ENCODE results near the gene SEMA4B. TPM values are rescaled to one million over a fixed set of nuclear protein-coding genes. Genes with fewer than 3 reads are reported as not detected.

Gene SEMA4B
- total and polyA plus RNA-seq, 9 donors: 2.1 to 9.6 (median 7.0) TPM

DNA sequence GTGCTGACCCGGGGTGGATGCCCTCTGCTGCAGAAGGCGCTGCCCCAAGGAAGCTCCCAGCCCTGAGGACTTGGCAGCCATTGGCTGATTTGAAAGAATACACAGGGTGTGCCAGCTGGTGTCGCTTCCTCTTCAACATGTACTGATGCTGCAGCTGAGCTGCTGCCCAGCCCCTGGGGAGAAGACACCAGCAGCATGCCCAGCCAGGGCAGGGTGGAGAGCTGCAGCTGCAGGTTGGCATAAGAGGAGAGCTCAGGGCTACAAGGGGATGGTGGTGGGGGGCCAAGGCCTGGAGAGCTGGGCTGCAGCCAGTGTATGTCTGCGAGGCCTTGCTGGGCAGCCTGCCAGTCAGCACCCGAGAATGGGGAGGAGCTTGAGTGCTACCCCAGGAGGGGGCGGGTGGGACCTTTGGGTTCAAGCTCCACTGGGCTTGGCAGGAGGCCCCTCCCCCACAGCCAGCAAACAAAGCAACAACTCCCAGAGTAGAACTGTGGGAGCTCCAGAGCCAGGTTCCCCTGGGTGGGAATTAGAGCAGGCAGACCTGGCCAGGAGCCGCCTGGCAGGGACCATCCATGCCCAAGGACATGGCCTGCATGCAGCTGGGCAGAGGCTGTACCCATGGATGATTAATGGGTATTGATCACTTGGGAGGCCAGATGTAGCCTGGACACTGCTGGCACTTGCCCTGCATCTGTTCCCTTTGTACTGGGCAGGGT, 9.2 kb upstream of the SEMA4B start:
- peak; percentile 81 for DNase-seq
- Histone ChIP-seq H3K4me3 (ENCODE audit: low read length) (no peak overlapping the region), H3K27ac (ENCODE audit: low read length) (peak overlapping the region; percentile 67), H3K9me3 (replicated peaks; ENCODE audit: control insufficient read depth, low read depth, low read length) (no peaks in the 10 kb centered on the region), H3K27me3 (ENCODE audit: control insufficient read depth, insufficient read depth, low read length) (no peaks in the 10 kb centered on the region), H3K4me1 (ENCODE audit: control insufficient read depth, insufficient read depth, low read length) (peaks cover 23% of the 10 kb centered on the region), H3K36me3 (ENCODE audit: control insufficient read depth, insufficient read depth, low read length) (no peaks in the 10 kb centered on the region)
- 46% methylated on average over 5 of the region's 7 CpGs for WGBS (ENCODE audit: insufficient coverage)

GRCh38 chr15:90192961-90193786, 8.0 kb upstream of the SEMA4B start:
- Histone ChIP-seq H3K4me3 (ENCODE audit: low read length) (no peak overlapping the region), H3K4me1 (ENCODE audit: control insufficient read depth, insufficient read depth, low read length) (peaks cover 23% of the 10 kb centered on the region), H3K27ac (ENCODE audit: low read length) (peak overlapping the region; percentile 67), H3K27me3 (ENCODE audit: control insufficient read depth, insufficient read depth, low read length) (no peaks in the 10 kb centered on the region), H3K36me3 (ENCODE audit: control insufficient read depth, insufficient read depth, low read length) (no peaks in the 10 kb centered on the region), H3K9me3 (replicated peaks; ENCODE audit: control insufficient read depth, low read depth, low read length) (no peaks in the 10 kb centered on the region)
- DNase-seq: no peak
- WGBS (ENCODE audit: insufficient coverage): 62% methylated on average over 14 of the region's 16 CpGs

DNA sequence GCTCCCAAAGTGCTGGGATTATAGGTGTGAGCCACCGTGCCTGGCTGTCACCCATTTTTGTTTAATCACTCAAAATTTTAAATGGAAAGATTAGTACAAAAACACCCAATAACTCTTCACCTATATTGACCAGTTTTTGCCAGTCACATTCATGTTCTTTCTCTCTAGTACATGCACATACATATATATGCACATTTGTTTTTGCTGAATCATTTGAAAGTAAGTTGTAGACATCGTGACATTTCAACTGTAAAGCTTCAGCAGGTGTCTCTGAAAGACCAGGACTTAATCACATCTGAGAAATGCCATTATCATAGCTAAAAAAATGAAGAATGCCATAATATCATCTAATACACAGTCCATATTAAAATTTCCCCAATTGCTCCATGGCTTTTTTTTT, 6.5 kb upstream of the SEMA4B start:
- no peaks in the 10 kb centered on the region for H3K36me3 ChIP-seq (ENCODE audit: control insufficient read depth, insufficient read depth, low read length)
- H3K27ac ChIP-seq (ENCODE audit: low read length): no peak overlapping the region
- no peak for DNase-seq
- no peak overlapping the region for H3K4me3 ChIP-seq (ENCODE audit: low read length)
- no CpG with 5 or more reads among the region's 2 CpGs for WGBS (ENCODE audit: insufficient coverage)
- H3K27me3 ChIP-seq (ENCODE audit: control insufficient read depth, insufficient read depth, low read length): no peaks in the 10 kb centered on the region
- no peaks in the 10 kb centered on the region for H3K9me3 ChIP-seq (replicated peaks; ENCODE audit: control insufficient read depth, low read depth, low read length)
- H3K4me1 ChIP-seq (ENCODE audit: control insufficient read depth, insufficient read depth, low read length): peaks cover 23% of the 10 kb centered on the region

DNA sequence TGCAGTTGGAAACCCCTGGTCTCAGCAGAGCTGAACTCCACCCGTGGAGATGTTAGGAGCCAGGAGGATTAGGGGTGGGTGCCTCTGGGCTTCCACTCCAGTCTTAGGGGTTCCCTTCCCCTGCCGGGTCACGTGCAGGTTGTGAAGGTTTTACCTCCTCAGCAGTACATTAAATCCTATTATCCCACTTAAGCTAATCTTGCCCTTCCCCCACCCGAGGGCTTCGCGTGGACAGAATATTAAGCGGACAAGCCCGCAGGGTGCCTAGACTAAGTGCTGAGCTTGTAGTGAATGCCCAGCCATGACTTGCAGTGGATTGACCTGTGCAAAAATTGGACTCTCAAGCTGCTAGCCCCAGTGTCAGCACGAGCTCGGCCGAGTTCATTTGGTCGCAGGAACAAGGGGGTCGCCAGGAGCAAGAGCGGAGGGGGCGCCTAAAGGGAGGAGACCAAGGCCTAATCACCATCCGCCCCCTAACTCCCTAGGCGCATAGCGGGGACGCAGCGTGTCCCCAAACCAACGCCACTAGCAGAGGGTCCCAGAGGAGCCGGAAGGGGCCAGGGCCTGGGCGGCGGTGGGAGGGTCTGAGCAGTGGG, 498 bp upstream of the SEMA4B start:
- no peak for DNase-seq
- Histone ChIP-seq H3K27me3 (ENCODE audit: control insufficient read depth, insufficient read depth, low read length) (peaks cover 5% of the 10 kb centered on the region), H3K9me3 (replicated peaks; ENCODE audit: control insufficient read depth, low read depth, low read length) (no peaks in the 10 kb centered on the region), H3K4me1 (ENCODE audit: control insufficient read depth, insufficient read depth, low read length) (peaks cover 24% of the 10 kb centered on the region), H3K27ac (ENCODE audit: low read length) (no peak overlapping the region), H3K4me3 (ENCODE audit: low read length) (peak overlapping the region; percentile 68), H3K36me3 (ENCODE audit: control insufficient read depth, insufficient read depth, low read length) (no peaks in the 10 kb centered on the region)
- 4% methylated on average over 17 of the region's 24 CpGs for WGBS (ENCODE audit: insufficient coverage)

DNA sequence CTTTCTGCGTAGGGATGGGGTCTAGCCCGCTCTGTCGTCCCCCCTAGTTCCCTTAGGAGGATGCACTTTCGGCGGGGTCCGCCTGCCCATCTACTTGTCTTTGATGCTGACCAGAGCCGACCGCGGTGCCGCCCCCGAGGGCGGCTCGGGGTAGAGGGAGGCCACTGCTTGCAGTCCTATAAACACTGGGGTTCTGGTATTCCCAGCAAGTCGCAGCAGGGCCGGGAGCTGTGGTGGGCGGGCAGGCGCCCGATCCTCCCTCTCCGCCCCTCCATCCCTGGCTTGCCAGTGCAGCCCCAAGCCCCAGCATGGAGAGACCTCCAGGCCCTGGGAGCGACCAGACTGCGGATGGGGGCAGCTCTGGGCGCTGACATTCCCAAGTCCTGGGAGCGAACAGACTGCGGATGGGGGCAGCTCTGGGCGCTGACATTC, 830 bp downstream of the SEMA4B start:
- Histone ChIP-seq H3K36me3 (ENCODE audit: control insufficient read depth, insufficient read depth, low read length) (no peaks in the 10 kb centered on the region), H3K4me1 (ENCODE audit: control insufficient read depth, insufficient read depth, low read length) (peaks cover 24% of the 10 kb centered on the region), H3K27me3 (ENCODE audit: control insufficient read depth, insufficient read depth, low read length) (peaks cover 5% of the 10 kb centered on the region), H3K27ac (ENCODE audit: low read length) (no peak overlapping the region), H3K4me3 (ENCODE audit: low read length) (peak overlapping the region; percentile 68), H3K9me3 (replicated peaks; ENCODE audit: control insufficient read depth, low read depth, low read length) (no peaks in the 10 kb centered on the region)
- DNase-seq: no peak
- WGBS (ENCODE audit: insufficient coverage): 4% methylated on average over 25 of the region's 25 CpGs

GRCh38 chr15:90202929-90203328, 1.8 kb downstream of the SEMA4B start:
- Histone ChIP-seq H3K4me3 (ENCODE audit: low read length) (no peak overlapping the region), H3K4me1 (ENCODE audit: control insufficient read depth, insufficient read depth, low read length) (peaks cover 24% of the 10 kb centered on the region)
- 80% methylated on average over 2 of the region's 4 CpGs for WGBS (ENCODE audit: insufficient coverage)

DNA sequence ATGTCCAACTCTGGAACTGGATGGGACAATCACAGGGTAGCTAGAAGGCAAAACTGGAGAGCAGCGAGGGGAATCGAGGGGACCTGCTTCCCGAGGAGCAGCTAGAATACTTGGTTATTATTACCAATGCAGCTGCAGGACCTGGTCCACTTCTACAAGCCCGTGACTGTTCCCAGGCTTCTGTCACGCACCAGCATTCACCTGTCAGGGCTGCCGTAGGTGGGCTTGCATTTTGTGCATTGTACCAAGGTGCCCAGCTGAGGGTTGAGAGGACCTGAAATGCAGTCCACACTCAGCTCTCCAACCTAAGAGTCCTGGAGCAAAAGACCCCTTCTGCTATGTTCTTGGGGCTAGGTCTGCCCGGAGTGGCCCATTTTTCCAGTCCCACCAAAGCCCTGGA, 2.3 kb downstream of the SEMA4B start:
- DNase-seq: no peak
- no peak overlapping the region for H3K4me3 ChIP-seq (ENCODE audit: low read length)
- peaks cover 24% of the 10 kb centered on the region for H3K4me1 ChIP-seq (ENCODE audit: control insufficient read depth, insufficient read depth, low read length)
- H3K27ac ChIP-seq (ENCODE audit: low read length): no peak overlapping the region
- peaks cover 5% of the 10 kb centered on the region for H3K27me3 ChIP-seq (ENCODE audit: control insufficient read depth, insufficient read depth, low read length)
- H3K9me3 ChIP-seq (replicated peaks; ENCODE audit: control insufficient read depth, low read depth, low read length): no peaks in the 10 kb centered on the region
- WGBS (ENCODE audit: insufficient coverage): 96% methylated on average over 7 of the region's 7 CpGs
- H3K36me3 ChIP-seq (ENCODE audit: control insufficient read depth, insufficient read depth, low read length): no peaks in the 10 kb centered on the region

More at GRCh38 chr15:90202929-90203328, 1.8 kb downstream of the SEMA4B start:
- H3K9me3 ChIP-seq (replicated peaks; ENCODE audit: control insufficient read depth, low read depth, low read length): no peaks in the 10 kb centered on the region
- no peak for DNase-seq
- peaks cover 5% of the 10 kb centered on the region for H3K27me3 ChIP-seq (ENCODE audit: control insufficient read depth, insufficient read depth, low read length)
- H3K27ac ChIP-seq (ENCODE audit: low read length): no peak overlapping the region
- no peaks in the 10 kb centered on the region for H3K36me3 ChIP-seq (ENCODE audit: control insufficient read depth, insufficient read depth, low read length)

GRCh38 chr15:90203922-90204321, 2.8 kb downstream of the SEMA4B start:
- Histone ChIP-seq H3K36me3 (ENCODE audit: control insufficient read depth, insufficient read depth, low read length) (no peaks in the 10 kb centered on the region), H3K4me1 (ENCODE audit: control insufficient read depth, insufficient read depth, low read length) (peaks cover 24% of the 10 kb centered on the region), H3K27ac (ENCODE audit: low read length) (no peak overlapping the region), H3K4me3 (ENCODE audit: low read length) (no peak overlapping the region), H3K27me3 (ENCODE audit: control insufficient read depth, insufficient read depth, low read length) (peaks cover 5% of the 10 kb centered on the region), H3K9me3 (replicated peaks; ENCODE audit: control insufficient read depth, low read depth, low read length) (no peaks in the 10 kb centered on the region)
- 65% methylated on average over 4 of the region's 8 CpGs for WGBS (ENCODE audit: insufficient coverage)
- no peak for DNase-seq

DNA sequence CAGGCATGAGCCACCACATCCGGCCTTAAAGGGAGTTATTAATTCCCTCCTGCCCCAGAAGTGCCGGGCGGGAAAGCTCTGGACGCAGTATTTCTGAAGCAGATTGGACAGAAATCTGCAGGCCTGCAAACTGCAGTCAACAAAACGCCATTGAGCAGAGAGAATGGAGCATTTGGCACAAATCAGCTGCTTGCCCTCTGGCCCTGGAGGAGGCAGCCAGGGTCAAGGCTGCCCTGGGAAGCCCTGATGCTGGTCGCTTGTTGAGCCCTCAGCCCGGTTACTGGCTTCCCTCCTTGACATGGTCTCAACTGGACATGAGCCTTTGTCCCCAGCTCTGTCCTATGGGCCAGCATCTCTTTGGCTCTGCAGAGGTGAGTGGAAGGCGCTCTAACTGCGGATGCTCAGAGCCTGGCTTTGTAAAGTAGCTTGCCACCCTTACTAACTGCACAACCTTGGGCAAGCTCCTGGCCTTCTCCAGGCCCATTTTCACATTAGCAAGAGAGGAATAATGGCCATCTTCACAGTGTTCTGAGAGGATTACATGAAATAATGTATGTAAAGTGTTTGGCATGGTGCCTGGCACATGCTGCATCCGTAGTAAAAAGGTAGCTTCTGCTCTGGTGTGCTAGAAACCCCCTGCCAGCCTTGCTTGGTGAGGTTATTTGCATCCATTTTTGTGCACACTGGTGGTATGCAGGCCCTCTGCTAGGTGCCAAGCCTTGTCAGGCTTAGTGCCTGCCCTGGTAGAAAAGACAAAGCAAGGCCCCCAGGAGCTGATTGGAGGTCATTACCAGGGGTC, 4.1 kb downstream of the SEMA4B start:
- Histone ChIP-seq H3K27ac (ENCODE audit: low read length) (no peak overlapping the region), H3K4me1 (ENCODE audit: control insufficient read depth, insufficient read depth, low read length) (peaks cover 24% of the 10 kb centered on the region), H3K36me3 (ENCODE audit: control insufficient read depth, insufficient read depth, low read length) (no peaks in the 10 kb centered on the region), H3K4me3 (ENCODE audit: low read length) (no peak overlapping the region), H3K9me3 (replicated peaks; ENCODE audit: control insufficient read depth, low read depth, low read length) (no peaks in the 10 kb centered on the region), H3K27me3 (ENCODE audit: control insufficient read depth, insufficient read depth, low read length) (peaks cover 5% of the 10 kb centered on the region)
- 73% methylated on average over 8 of the region's 10 CpGs for WGBS (ENCODE audit: insufficient coverage)
- no peak for DNase-seq

Data from muscle of leg (tissue), 11 donors.